HL-60/S4 treated with phorbol 12-myristate 13-acetate at 8.2 ng/mL for 4 days and 3 days (cell line): ENCODE measurements around the gene FAM83E.

Source experiments
- in situ Hi-C: fragments of 300-500 bp; cut with MboI; formaldehyde crosslinking; loops from 2 replicates; pipeline ENCODE4 v1.15.0; 2022; ENCODE audit warnings: low sequenced_read_pairs

The FAM83E gene

DNA sequence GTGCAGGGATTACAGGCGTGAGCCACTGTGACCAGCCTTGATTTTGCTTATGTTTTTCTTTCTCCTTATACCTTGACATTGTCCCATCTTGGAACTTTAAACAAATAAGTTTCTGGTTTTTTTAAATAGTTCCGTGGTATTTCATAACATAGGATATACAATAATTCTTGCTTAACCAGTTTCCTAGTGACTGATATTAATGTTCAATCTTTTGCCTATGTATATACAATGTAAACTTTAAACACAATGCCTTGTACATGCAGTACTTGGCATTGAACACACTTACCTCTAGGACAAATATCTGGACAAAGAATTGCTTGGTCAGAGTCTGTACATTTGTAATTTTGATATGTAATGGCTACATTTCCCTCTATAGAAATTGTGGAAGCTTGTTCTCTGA, 32.7 kb downstream of the FAM83E start:
- in situ Hi-C loops = loop anchor here (10.0 to 25.0 kb wide), 2 partner anchors 77 to 270 kb away; a partner anchor contains a TSS

DNA sequence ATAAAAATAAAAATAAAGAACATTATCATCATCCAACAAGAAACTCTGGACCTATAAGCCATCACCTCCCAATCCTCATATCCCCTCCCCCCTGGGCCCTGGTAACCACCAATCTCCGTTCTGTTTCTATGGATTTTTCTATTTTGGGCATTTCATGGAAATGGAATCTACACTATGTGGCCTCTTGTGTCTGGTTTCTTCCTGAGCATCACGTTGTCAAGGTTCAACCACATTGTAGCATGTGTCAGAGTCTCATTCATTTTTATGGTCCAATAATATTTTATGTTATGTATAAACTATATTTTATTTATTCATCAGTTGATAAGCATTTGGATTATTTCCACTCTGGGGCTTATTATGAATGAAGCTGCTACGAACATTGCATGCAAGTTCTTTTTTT, 36.0 kb downstream of the FAM83E start:
- in situ Hi-C loops = loop anchor here (25.0 kb wide), 1 partner anchor 267 kb away; a partner anchor contains a TSS

DNA sequence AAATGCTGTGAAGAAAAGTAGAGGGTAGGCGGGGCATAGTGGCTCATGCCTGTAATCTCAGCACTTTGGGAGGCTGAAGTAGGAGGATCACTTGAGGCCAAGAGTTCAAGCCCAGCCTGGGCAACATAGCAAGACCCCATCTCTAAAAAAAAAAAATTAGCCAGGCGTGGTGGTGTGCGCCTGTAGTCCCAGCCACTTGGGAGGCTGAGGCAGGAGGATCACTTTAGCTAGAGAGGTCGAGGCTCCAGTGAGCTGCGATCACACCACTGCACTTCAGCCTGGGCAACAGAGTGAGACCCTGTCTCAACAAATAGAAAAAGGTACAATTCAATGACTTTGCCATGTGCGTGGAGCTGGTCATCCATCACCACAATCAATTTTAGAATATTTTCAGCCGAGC, 37.0 kb downstream of the FAM83E start:
- in situ Hi-C loops = loop anchor here (25.0 kb wide), 1 partner anchor 266 kb away; a partner anchor contains a TSS

DNA sequence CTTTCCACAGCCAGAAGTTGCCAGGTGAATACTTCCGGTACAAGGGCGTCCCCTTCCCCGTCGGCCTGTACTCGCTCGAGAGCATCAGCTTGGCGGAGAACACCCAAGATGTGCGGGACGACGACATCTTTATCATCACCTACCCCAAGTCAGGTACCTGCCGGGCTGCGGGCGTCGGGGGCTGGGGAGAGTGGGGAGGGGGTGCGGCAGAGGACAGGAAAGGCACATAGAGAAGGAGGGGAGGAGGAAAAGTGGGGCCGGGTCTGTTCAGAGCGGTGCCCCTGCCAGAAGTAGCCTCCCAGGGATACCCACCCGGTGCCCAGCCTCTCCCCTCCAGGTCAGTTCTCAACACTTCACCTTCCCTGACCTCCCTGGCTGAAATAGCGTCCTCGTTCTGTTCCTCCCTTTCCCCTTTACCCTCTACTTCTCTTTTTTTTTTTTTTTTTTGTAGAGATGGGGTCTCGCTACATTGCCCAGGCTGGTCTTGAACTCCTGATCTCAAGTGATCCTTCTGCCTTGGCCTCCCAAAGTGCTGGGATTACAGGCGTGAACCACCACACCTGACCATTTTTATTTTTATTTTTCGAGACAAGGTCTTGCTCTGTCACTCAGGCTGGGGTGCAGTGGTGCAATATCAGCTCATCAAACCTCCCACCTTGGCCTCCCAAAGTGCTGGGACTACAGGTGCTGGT, 38.8 kb downstream of the FAM83E start:
- in situ Hi-C loops = loop anchor here (25.0 kb wide), 1 partner anchor 264 kb away; a partner anchor contains a TSS

DNA sequence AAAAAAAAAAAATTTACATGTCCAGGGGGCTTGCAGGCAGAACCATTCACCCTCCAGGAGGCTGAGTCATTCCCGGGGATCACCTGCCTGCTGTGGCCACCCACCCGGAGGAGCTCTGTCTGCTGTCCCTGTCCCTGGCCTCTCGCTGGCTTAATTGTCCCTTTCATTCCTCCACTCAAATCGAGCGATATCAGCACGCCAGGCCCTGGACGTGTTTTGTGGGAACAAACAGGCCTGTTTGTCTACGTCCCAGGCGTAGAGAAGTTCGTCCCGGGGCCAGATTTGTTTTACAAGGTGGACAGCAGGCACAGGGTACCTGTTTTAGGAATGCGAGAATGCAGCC, 41.7 kb downstream of the FAM83E start:
- in situ Hi-C loops = no loop called here

DNA sequence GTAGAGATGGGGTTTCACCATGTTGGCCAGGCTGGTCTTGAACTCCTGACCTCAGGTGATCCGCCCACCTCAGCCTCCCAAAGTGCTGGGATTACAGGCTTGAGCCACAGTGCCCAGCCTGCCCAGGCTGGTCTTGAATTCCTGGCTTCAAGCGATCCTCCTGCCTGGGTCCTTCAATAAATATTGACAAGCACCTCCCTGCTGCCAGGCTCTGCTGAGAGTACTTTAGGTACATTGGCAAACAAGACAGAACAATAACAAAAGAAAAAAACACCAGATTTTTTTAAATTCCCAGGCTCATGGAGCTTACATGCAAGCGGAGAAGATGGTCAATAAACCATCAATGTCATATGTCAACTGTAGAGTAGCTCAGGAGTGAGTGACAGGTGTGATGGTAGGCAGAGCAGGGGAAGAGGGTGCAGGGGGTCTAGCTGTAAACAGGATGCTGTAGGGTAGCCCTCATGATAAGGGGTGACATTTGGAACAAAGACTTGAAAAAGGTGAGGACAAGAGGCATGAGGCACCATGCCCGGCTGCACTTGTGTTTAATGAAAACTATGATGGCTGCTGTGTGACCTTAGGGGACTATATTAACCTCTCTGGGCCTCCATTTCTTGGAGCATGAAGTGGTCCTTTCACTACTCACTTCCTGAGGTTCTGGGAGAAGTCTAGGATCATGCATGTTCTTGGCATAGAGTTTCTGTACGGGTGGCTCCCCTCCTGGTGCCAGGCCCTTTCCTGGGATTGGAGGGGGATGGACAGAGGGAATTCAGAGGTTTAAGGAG, 43.3 kb downstream of the FAM83E start:
- in situ Hi-C loops = no loop called here

DNA sequence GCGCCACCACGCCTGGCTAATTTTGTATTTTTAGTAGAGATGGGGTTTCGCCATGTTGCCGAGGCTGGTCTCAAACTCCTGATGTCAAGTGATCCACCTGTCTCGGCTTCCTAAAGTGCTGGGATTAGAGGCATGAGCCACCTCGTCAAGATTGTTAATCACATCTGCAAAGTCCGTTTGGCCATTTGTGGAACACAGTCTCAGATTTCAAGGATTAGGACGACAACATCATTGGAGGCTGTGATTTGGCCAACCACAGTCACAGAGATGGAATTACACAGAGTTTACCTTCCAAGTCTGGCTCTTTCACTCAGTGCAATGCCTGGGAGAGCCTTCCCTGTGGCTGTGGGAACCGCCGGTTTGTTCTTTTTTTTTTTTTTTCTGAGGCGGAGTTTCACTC, 45.1 kb downstream of the FAM83E start:
- in situ Hi-C loops = no loop called here

DNA sequence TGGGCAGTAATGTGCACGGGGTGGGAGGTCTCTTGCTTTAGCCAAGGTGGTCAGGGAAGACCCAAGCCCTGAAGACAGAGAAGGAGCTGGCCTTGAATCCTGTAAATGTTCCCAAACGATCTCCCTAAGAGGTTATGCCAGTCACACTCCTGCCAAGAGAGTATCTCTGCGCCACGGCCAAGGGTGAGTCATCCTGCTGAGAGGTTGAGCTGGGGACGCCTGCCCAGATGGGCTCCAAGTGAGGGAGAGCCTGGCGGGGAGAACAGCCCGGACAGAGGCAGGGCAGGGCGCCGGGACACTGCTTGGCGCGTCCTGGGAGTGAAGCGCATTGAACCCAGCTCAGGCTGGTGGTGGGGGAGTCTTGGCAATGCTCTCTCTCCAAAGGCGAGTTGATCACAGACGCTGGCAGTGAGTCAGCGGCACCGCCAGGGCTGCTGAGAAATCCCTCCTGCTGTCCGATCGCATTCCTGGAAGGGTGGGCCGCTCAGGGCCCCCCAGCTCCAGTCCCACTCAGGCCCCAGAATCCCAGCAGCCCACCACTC, 46.5 kb downstream of the FAM83E start:
- in situ Hi-C loops = no loop called here

DNA sequence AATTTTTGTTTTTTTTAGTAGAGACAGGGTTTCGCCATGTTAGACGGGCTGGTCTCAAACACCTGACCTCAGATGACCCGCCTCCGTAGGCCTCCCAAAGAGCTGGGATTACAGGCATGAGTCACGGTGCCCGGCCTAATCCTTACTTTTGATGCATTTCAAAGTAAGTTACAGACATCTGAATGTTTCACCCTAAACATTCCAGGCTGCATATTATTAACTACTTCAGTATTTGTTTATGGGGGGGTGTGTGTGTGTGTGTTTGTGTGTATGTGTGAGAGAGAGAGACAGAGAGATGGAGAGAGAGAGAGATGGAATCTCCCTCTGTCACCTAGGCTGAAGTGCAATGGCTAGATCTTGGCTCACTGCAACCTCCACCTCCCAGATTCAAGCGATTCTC, 49.8 kb downstream of the FAM83E start:
- in situ Hi-C loops = no loop called here
